HG03469 (cell line): ENCODE results near the gene ITGA3.
"Not testable (repeated sequence)": the region's sequence is repeated elsewhere in the genome, so short reads cannot be mapped to it uniquely, and the experiment has no call there.

Experiments used
- ATAC-seq: cut with Tn5 transposase; IDR thresholded peaks from one replicate; pipeline ENCODE4 v1.9.1; 2021; ENCODE audit warnings: mild to moderate bottlenecking, moderate library complexity, moderate number of reproducible peaks; ENCODE audit not compliant: unreplicated experiment

ITGA3 gene

DNA sequence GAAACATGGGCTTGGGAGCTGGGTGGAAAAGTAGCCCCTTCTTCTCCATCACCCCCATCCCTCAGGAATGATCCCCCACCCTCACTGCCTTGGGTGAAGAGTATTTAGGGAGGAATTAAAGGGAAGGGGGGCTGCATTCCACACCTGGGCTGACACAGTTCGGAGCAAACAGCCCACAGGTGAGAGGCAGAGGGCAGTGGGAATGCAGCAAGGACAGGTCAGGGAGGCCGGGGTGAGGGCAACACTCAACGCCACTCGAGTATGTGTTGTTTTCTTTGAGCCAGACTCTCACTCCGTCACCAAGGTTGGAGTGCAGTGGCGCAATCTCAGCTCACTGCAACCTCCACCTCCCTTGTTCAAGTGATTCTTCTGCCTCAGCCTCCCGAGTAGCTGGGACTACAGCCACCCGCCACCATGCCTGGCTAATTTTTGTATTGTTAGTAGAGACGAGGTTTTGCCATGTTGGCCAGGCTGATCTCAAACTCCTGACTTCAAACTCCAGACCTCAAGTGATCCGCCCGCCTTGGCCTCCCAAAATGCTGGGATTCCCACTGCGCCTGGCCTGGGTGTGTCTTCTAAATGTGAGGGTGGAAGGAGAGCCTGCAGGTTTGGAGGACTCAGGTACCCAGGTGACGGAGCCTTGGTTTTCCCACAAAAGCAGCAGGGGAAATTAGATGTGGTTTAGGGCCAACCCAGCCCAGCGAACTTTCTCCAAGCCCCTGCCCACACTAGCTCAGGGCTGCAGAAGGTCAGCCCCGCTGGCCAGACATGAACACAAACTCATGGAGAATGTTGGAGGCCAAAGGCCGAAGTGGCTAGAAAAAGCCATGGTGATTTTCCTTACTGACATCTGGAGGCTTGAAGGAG is 21.2 kb upstream of the ITGA3 start:
- ATAC-seq: no peak

DNA sequence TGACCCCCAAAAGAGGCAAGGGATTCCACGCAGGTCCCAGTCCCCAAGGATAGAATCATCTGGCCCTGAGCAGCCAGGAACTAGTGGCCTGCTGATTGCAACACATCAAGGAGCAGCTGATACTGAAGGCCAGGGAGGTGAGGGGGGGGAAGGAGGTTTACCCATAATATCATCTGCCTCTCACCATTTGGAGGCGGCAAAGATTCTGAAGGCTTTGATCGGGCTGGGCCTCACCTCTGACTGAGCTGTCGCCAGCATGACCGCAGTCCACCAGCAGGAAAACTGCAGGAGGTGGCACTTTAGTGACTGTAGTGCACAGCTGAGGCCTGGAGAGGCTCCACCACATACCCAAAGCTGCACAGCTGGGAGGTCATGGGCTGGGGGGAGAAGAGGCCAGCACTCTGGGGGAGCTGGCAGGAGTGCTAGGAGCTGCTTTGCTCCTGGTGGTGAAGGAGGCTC is 20.5 kb upstream of the ITGA3 start:
- ATAC-seq: no peak

DNA sequence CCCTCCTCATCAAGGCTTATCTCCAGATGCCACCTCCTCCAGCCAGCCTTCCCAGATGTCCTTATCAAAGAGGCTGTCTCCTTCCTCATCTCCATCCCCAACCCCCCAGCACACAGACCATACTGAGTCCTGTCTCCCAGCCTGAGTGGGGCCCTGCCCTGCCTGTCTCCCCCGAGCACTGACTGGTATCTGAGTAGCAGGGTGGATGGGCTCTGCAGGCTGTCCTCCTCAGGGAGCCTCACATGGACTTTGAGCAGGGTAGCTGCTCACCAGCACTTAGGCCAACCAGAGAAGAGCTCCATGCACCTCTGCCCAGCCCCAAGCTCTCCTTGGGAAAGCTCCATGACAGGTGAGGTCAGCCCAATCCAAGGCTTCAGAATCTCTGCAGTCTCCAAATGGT is 20.0 kb upstream of the ITGA3 start:
- no peak for ATAC-seq

DNA sequence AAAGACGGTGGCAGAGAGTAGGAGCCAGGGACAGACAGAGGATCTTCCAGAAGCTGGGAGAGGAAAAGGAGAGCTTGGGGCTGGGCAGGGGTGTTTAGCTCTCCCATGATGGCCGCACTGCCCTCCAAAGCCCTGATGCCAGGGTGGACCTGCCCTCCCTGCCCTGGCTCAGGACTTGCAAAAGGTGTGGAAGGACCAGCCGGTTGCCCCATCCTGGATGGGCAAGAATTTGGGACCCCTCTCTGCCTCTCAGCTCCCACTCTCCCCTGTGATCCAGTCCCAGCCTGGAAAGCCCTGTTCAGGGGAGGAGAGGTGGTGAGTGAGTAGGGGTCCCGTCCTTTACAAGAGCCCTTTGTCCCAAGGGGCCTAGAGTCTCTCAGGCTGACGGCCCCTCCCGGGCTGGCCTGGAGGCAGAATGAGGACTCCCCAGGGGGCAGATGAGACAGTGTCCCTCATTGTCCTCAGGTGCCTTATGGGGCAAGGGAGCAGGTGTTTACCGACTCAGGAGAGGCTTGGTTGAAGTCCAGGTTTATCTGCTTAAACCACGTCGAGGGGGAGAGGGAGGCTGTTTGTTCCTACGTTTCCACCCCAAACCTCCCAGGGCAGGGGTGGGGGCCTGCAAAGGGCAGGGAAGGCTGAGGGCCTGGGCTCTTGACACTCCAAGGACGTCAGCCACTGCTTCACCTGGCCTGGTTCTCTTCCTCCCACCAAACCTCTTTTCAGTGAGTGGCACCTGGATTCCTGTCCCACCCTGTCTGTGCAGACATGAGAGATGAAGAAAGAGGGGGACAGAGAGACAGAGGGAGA is 19.3 kb upstream of the ITGA3 start:
- ATAC-seq: no peak

DNA sequence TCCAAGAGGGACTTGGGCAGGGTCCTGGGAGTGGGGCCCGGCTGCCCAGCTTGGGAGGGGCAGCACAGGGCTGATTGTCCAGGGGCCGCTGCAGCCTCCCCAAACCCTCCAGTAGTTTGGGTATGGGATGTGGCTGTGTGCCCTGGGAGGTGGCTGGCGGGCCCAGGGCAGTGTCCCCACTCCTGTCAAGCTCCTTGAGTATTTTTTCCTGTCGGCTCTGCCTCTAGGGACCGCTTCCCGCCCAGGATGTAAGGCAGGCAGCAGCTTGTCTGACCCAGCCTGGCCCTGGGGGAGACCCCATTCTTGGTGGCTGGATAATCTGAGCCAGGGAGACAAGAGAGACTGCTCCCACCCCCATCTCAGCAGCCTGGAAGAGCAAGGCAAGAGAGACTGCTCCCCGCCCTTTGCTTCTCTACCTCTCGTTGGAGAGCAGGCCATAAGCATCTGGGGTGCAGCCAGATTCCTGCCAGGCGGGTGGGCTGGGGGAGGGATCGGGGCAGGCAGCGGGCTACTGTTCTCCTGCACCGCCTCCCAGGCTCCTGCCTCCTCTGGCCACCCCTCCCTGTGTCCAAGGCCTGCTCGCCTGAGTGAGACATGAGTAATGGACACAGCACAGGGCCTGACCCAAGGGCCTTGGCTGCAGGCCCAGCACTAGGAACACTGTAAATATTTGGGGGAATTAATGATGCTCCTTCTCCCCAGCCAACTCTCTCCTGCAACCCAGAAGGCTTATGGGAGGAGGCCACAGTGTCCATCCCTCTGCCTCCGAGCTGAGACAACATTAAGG is 18.4 kb upstream of the ITGA3 start:
- no peak for ATAC-seq

DNA sequence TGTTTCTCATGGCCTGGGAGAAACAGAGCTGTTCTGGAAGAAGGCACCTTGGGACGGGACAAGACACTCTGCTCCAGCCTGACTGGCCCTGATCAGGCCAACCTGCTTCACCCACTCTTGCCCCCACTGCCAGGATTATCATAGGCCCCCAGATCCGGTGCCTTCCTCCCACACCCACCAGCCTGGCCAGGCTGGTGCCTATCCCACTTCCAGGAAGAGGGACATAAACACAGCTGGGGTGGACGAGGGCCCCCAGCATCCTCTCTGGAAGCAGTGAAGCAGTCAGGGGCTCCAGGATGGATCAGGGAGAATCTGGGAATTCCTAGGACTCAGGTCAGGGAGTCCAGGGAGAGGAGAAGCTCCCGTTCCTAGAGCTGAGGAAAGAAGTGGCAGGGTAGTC is 16.9 kb upstream of the ITGA3 start:
- no peak for ATAC-seq

DNA sequence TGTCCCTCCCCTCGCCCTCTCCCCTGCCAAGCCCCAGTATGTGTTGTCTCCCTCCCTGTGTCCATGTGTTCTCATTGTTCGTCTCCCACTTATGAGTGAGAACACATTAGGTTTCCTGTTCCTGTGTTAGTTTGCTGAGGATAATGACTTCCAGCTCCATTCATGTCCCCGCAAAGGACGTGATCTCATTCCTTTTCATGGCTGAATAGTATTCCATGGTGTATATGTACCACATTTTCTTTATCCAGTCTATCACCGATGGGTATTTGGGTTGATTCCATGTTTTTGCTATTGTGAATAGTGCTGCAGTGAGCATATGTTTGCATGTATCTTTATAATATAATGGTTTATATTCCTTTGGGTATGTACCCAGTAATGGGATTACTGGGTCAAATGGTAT is 15.4 kb upstream of the ITGA3 start:
- ATAC-seq: not testable (repeated sequence)

DNA sequence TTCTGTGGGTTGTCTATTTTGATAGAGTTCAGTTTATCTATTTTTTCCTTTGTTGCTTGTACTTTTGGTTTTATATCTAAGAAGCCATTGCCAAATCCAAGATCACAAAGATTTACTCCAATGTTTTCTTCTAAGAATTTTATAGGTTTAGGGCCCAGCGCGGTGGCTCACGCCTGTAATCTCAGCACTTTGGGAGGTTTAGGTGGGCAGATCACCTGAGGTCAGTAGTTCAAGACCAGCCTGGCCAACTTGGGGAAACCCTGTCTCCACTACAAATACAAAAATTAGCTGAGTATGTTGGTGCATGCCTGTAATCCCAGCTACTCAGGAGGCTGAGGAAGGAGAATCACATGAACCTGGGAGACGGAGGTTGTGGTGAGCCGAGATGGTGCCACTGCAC is 13.7 kb upstream of the ITGA3 start:
- no peak for ATAC-seq

DNA sequence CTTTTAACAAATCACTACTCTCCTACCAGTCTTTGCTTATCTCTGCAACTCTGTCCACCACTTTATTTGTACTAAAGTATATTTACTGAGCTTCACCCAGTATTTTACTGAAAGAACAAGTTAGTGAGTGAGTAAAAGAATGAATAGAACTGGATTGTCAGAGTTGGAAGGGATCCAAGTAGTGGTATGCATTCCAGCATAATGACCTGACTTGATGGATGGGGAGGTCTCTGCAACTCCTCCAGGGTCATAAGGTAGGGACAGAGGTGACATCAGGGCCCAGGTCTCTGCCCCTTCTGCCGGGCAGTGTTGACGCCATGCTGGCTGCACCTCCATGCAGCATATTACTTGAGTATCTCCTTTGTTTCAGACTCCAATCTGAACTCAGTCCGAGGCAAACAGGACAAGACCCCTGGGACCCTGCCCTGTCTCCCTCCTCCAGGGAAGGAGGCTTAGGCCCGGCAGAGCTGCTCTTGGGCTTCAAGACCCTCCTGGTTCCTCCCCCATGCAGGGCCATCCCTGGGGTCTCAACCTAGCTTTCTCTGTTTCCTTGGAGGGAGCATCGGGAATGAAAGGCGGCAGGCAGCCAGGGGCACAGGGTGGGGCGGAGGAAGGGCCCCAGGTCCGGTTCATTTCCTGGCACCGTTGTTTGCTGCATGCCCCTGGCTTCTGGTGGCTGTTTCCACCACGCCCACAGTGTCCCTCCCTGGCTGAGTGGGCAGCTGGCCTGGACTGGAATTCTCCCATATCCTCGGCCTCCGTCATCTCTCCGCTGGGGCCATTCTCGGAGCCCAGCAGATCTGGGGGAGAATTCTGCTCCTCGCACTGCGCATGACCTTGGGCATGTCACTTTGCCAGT is 12.4 kb upstream of the ITGA3 start:
- no peak for ATAC-seq

DNA sequence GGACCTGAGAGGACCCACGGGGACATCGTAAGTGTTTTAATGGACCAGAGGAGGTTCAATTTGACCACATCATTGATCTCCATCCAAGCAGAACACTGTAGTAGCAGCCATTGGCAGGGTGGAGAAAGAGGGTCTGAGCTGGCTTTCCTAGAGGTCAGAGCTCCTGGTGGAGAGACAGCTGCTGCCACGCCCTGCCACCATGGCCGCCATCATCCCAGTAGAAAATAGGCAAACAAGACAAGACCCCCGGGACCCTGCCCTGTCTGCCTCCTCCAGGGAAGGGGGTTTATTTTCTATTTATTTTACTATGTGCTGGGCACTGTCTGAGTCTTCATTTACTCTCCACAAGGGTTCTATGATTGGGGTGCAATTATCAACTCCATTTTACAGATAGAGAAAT is 11.4 kb upstream of the ITGA3 start:
- no peak for ATAC-seq

DNA sequence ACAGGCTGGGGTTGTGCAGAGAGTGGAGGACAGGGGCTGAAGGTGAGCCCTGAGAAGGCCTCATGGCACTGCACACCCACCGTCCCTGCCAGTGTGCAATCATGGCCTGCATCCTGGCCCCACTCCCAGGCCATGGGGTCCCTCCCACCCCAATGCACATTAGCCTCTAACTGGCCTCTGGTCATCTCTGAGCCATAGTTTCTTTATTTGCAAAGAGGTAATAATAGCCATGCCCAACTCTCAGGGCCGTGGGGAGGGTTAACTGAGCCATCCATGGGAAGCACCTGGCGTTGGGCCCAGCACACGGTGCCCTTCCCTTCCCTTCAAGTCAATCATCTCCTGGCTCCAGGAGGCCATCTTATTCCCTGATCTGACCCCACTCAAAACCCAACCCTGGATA is 10.8 kb upstream of the ITGA3 start:
- ATAC-seq: no peak

DNA sequence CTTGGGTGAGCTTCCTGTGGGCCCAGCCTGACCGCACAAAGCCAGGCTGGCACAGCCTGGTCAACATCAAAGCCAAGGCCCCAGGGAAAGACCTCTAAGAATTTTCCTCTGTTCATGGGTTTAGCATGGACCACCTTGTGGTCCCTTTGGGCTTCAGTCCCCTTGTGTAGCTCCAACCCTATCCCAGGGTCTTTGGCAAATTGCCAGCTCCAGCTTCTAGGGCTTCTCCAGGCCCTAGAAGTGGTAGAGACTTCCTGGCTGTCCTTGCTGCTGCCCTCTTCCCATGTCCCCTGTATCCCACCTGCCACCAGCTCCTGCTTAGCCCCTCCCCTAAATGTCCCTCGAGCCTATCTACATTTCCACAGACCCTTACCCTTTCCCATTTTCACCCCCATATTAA is 9.7 kb upstream of the ITGA3 start:
- ATAC-seq: no peak

DNA sequence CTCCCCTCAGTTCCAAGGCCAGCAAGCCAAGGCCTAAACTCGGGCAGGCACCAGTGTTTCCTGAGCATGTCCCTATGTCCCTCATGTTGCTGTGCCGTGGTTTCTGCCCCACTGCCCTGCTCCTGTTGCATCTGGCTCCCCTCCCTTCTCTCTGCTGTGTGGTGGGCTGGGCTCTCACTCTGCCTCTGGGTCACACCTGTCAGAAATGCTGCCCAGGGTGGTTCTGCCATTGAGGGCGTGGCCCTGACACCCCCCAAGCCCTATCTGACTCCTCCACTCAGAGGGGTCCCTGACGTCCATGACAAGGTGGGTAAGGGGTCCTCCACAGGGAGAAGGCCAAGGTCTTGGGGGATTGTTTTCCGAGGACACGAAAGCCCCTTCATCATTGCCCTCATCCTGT is 9.2 kb upstream of the ITGA3 start:
- ATAC-seq: no peak

DNA sequence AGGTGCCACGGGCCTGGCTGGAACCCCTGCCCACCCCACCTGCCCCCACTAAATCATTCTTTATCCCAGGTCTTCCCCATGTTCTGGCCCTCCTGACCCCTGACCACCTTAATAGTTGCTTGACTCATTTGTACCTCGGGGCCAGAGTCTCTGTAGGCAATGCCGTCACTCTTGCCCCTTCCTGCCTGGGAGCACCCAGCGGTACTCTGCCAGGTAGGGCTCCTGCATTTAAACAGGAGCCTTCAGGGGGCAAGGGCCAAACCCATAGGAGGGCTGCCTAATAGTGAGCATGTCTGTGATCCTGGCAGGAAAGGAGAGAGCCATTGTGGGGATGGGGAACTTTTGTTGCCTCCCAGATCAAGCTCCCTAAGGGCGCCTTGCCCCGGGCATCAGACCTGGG is 8.8 kb upstream of the ITGA3 start:
- ATAC-seq: no peak

DNA sequence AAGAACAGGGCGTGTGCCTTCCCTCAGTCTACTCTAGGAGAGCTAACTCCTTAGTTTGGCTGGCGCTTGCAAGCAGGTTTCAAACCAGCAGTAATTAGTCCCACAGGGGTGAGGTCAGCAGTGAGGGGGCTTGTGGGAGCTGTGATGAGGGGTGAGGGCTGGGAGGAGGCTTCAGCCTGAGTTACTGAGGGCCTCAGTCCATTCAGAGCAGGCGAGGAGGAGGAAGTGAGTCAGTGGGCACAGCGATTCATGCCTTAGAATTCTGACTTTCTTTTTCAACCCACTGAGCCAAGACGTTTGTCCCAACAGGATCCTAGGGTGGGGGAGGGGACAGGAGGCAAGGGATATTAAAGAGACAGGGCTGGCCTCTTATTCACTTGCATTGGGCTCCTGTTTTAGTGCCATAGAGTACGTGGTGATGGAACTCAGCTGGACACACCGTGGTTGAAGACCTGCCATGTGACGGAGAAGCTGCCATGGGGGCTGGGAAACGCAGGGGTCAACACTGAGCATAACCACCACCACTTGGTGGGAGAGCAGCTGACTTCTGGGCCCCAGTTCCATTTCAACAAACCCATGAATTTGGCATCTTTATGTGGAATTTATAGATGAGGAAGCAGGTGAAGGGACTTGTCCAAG is 8.3 kb upstream of the ITGA3 start:
- ATAC-seq: no peak

DNA sequence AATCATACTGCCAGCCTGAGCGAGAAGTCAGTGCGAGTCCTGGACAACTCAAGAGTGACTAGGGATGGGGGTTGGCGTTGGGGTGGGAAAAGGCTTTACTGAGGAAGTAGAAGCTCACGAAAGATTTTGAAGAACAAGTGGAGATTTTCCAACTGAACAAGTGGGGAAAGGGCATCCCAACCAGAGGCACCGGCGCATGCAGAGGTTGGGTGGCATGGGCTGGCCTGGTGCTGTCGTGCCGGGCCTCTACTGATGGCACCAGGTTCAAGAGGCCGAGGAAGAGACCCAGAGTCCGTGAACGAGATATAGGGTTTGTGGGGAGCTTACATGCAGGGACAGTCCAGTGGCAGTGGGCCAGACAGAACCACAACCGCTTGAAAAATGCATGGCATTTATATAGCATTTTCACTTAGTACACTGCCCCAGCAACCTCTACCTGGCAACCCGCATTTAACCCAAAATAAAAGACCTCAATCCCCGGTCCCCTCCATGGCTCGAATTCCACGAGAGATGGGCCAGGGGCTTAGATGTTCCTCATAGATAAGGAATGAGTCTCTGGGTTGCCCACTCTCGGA is 7.7 kb upstream of the ITGA3 start:
- no peak for ATAC-seq

DNA sequence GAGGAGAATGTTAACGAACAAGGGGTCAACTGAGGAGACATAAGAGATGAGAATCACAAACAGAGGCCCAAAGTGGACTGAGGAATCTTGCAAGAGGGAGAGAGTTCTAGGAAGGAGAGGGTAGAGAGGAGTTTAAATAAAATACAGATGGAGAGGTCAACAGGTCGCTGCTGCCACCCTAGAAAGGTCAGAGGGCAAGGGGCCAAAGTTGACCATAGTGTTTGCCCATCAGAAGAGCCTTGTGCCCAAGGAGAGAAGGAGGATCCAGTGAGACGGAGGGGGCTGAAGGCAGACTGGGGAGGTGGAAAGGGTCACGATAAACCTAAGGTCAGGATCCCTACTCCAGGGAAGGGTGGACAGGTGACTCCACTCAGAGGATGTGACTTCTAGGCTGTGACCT is 6.9 kb upstream of the ITGA3 start:
- no peak for ATAC-seq

DNA sequence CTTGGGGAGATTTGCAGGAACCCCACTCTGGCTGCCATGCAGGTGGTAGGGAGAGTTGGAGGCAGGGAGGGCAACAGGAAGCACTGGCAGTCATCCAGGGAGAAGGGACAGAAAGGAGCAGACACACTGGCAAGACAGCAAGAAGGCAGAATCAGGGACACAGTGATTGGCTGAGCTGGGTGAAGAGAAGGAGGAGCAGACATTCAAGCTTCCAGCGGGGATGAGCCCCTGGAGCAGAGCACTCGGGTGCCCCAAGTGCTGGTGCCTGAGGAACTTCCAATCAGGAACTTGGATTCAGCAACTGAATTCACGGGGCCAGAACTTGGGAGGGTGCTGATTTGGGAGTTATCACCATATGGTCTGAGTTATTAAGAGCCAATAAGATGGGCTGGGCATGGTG is 6.3 kb upstream of the ITGA3 start:
- no peak for ATAC-seq

DNA sequence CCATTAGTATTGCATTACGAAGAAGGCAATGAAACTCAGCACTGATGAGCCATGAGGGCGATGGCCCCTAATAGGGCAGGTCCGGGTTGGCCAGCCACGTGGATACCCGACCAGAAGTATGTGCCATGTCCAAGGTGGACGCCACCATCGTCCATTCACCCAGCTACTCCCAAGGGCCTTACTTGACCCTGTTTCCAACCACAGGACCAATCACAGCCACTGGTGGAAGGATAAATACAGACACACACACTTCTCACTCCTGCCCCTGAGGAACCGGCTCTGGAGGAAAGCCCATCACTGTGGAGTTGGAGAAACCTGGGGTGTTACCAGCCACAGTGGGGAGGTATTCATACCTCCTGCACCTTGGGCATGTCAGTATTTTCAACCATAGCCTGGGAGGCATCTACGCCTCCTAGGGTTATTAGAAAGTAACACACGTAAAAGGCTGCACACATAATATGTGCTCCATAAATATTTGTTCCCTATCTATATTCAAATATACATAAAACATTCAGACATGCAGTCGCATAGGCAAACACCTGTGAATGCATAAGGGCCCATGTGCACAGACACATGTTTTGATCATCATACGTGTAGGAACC is 5.4 kb upstream of the ITGA3 start:
- no peak for ATAC-seq
